Stimulated activated CD8-positive, alpha-beta memory T cell treated with anti-CD3 and anti-CD28 coated beads, Interleukin-7, amount 100 ng/mL, for 4 hours (primary cell): ENCODE results near the gene SHROOM3.

ENCODE experiments used
- DNase-seq, 2 donors: peaks; one replicate each; pipeline ENCODE4 v3.0.0-alpha.2; 2020; ENCODE audit warnings: low read depth in 2 of 2

SHROOM3 gene

DNA sequence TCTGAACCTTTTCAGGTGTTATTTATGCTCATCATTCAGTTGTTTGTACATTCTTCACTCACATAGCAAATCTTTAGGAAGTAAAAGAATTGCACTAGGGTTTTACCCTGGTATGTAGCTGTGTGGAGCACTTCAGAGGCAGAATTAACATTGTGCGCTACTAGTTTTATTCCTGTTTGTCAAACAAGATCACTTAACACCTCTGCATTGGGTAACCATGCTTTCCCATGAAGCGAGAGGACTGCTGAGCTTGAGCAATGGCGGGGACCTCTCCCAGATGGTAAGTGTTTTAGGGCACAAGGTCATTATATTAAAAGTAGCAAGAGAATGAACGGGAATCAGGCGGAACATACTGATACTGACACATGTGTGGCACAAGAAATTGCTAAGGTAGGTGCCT is 59.2 kb downstream of the SHROOM3 start:
- DNase-seq = no peak

GRCh38 chr4:76494871-76495590 is 60.0 kb downstream of the SHROOM3 start:
- no peak for DNase-seq

DNA sequence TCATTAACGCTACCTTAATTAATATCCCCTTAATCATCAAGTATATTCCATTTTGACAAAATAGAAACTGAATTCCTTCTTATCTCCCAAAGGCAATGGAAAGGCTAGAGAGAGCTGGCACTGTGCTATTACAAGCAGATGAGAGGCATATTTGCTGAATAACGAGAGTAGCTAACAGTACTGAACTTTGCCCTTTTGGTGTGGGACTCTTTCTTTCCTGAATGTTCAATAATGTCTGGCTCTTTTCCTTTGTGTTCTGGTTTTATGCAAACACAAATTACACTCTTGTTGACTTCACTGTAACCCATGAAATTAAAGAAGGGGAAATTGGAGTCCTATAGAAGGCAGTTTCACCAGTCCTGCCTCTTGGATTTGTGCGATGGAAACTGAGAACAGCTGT is 63.5 kb downstream of the SHROOM3 start:
- DNase-seq = no peak

DNA sequence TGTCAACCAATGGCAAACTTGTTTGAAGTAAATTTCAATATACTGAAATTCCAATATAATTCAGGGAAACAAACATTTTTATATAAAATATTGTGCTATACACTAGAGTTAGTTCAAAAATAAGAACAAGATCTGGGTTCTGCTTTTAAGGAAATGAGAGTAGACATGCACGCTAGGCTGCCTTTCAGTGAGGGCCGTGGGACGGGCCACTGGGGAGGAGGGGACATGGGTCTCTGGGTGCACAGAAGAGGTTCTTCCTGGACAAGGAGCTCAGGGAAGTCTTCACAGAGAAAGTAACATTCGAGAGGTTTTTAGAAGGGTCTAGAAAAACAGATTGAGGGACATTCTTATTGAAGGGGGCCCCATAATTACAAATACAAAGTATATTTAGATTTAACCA is 64.4 kb downstream of the SHROOM3 start:
- no peak for DNase-seq

DNA sequence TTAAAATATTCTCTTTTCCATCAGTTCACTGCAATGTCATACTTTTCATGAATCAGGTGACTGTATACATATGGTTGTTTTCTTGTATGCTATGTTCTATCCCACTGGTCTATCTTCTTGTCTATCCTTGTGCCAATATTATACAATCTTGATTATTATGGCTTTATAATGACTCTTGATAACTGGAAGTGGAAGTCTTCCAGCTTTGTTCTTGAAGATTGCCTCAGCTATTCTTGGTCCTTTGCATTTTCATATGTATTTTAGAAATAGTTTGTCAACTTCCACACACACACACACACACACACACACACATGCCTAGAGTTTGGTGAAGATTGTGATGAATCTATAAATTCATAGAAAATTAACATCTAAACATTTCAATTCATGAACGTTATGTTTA is 67.9 kb downstream of the SHROOM3 start:
- no peak for DNase-seq

DNA sequence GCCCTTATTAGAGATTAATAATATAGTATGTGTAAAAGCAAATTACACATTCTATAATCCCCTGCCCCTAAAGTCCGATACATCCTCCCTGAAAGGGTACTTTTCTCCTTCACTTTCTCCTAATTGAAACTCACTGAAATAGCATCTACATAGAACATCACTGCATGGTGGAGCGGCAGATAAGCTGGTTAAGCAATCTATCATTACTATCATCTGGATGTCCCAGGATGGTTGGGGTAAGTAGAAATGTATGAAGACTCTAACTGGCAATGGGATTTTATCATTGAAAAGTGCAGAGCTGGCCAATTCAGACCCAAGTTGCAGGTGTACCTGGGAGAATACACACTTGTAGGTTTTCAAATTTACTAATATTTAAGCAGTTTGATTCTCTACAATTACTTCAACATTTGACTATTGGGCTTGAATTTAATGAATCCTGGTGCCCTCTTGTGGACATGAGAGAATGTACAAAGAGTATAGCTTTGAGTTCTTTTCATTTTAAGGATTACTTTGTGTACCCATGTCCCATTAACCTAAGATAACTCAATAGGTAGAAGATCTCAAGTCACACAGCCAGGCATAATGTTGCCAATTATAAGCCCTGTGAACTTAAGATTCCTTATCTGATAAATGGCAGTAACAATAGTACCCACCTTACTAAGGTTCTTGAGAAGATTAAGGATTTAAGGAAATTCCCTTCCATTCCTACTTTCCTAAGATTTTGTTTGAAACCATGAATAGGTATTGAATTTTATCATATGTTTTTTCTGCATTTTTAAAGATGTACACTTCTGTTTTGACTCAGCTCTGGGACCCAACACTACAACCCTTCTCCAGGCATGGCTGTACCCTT is 69.8 kb downstream of the SHROOM3 start:
- DNase-seq = no peak

GRCh38 chr4:76511947-76512346 is 76.9 kb downstream of the SHROOM3 start:
- no peak for DNase-seq

DNA sequence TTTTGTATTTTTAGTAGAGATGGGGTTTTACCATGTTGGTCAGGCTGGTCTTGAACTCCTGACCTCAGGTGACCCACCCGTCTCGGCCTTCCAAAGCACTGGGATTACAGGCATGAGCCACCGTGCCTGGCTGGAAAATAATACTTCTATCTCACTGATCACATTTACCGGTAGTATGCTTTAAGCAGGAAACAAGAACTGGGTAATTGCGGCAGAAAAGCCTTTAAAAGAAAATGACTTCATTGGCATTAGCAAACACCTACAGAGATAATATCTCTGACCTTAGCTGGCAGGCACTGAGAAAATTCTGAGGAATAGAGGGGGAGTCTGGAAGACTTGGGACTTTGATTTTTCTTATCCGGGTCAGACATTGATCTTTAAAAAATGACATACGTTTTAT is 78.5 kb downstream of the SHROOM3 start:
- DNase-seq = no peak

DNA sequence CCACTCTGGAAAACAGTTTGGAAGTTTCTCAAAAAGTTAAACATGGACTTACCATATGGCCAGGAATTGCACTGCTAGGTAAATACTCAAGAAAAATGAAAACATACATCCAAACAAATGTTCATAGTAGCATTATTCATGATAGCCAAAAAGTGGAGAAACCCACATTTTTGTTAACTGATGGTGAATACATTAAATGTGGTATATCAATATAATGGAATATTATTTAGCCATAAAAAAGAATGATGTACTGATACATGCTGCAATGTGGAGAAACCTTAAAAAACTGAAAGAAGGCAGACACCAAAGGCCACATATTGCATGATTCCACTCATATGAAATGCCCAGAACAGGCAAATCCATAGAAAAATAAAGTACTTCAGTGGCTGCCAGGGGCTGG is 79.1 kb downstream of the SHROOM3 start:
- DNase-seq = no peak

DNA sequence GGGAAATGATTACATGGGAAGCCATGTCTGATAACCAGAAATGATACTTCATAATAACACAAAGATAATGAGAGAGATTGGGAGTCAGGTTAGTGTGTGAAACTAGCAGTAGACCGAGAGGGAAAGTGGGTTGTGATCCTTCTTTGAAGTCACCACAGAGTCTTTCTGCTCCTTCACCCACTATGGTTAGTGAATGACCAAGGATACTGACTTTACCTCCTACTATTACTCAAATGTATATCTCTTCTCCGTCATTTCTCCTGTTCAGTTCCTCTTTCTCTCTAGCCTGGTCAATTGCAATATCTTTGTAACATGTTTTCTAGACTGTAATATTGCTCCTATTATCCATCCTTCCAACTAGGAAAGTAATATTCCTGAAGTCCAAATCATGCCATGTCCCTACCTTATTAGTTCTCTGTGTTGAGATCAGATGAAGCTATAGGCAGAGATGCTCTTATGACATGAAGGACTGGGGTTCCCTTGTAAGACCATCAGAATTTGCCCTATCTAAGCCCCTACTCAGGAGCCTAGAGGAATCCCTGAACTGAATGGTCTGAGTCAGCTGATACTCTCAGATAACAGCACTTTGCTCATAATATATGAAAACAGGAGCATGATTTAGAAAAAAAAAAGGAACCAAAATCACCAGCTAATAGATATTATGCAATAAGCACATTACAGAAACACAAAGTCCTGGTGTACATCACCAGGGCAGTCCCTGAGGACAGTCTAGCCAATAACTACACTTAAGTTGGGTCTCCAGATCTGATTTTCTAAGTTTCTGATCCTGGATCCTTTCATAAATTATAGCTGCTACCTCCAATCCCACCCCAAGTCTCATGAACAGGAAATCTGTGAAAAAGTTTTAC is 81.2 kb downstream of the SHROOM3 start:
- no peak for DNase-seq

DNA sequence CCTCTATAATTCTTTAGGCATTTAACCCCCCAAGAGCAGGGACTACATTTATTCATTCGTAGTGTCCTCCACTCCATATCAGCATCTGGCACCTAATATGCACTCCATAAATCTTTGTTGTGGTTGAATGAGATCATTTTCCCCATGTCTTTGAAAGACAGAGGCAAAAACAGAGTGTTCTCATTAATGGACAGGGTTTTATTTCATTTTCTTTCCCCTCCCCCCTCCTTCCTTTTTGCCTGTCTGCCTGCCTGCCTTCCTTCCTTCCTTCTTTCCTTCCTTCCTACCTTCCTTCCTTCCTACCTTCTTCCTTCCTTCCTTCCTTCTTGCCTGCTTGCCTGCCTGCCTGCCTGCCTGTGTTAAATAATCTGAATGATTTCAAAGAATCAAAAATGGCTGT is 83.2 kb downstream of the SHROOM3 start:
- no peak for DNase-seq

GRCh38 chr4:76523593-76523992 is 88.6 kb downstream of the SHROOM3 start:
- no peak for DNase-seq

GRCh38 chr4:76525751-76526150 is 90.7 kb downstream of the SHROOM3 start:
- no peak for DNase-seq

DNA sequence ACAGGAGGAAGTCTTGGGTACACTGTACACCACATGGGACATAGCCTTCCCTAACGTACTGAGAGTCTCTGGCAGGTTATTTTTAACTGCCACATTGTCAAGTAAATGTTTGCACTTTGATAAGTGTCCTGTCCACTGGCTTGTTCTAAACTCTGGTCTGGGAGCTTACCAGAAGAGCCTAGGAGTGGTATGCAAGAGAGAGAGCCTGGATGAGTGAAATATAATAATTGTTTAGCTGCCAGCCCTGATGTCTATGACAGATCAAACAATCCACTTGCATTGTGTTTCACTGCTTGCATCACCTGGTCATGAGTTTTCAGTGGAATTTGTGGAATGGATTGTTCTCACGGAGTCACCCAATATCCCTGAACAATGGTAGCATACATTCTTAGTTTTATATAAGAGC is 91.6 kb downstream of the SHROOM3 start:
- no peak for DNase-seq

DNA sequence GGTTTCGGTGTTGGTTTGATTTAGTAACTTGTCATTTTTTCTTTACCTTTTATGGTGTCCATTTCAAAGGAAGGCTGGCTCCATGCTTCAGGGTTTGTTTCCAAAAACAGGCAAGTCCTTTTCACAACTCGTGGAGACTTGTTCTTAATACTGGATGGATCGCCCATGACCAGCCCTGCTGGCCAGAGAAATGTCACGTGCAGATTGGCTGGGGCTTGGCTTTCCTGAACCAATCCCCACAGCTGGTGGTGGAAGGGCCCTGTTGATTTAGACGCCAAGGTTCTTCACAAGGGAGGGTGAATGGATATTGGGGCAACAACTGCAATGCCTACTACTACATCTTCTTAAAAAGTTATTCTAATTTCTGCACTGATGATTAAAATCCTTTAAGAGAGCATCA is 92.6 kb downstream of the SHROOM3 start:
- no peak for DNase-seq

GRCh38 chr4:76531597-76531996 is 96.6 kb downstream of the SHROOM3 start:
- no peak for DNase-seq

- no peak for DNase-seq
These were observed 97.8 kb downstream of the SHROOM3 start for GRCh38 chr4:76532805-76533204.

DNA sequence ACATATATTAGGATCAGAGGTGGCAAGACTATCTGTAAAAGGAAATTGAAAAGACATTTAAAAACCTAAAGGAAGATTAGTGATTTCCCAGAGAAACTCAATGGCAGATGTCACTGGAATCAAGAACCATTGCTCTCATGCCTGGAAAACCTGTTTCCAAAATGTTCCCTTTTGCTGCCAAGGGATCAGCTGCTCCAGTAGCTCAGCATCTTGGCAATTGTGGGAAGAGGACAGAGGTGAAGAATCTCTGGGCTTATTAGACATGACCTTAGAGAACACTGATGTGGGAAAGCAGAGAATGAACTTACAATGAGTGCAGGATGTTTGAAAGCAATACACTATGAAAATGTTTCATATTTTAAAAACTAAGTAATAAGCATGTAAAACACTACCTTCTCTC is 98.3 kb downstream of the SHROOM3 start:
- DNase-seq = no peak

DNA sequence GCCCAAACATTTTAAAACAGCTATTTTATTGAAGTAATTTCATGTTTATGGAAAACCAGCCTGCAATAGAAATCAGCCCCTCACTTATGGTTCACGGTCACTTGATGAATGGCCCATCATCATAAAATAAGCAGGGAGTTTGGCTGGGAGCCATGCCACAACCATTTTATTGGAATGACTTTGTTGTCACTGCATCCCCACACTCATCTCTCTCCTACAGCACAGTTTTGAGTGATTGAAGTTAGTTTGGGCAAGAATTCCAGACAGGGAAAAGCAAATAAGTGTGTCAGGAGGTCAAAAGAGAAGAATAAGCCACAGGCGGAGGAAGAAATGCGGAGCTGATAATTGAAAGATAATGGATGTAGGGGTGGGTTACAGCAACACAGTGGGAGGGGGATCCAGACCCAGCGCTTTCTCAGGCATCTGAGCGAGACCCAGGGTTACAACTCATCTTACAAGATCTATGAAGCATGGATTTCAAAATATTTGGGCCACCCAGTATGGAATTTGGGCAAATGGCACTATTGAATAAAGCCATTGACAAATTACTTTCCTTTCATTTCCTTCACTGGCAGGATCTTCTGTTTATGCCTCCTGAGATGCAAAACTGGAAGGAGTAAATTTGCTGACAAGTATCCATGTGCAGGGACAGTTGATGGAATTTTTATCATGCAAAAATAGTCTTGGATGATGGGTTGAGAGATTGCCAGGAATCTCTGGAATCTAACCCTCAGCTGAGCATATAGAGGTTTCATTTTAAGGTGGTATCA is 100.8 kb downstream of the SHROOM3 start:
- no peak for DNase-seq

DNA sequence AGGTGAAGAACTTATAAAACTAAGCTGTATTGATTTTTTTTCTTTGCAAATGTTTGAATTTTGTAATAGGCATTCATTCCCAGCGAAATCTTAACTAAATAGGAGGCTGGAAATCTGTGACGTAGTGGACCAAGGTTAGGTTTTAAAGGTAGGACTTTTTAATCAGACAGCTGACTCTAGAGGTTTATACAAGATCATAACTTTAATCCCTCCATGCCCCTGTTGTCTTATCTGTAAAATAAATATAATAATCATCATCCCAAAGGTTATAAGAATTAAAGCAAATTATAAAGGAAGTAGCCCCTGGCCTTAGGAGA is 101.3 kb downstream of the SHROOM3 start:
- DNase-seq = no peak

GRCh38 chr4:76538296-76538695 is 103.3 kb downstream of the SHROOM3 start:
- no peak for DNase-seq

GRCh38 chr4:76539979-76540378 is 105.0 kb downstream of the SHROOM3 start:
- DNase-seq = no peak
